Measurements from ENCODE around the gene NUDCD3.

GRCh38 chr7:44531421-44532380 lies 41.2 kb upstream of the NUDCD3 start:
- TF ChIP-seq POLR2A (IDR thresholded peaks at IDR 0.05) = no peak
- no peak for TF ChIP-seq CTCF (IDR thresholded peaks at IDR 0.05)
- no peak for TF ChIP-seq EP300 (IDR thresholded peaks at IDR 0.05)
- no peak for TF ChIP-seq POLR2AphosphoS5 (IDR thresholded peaks at IDR 0.05)
